UCSD-AML1 (cell line): ENCODE data around the gene WWOX.

ENCODE experiments used
- DNase-seq: peaks from one replicate; lab custom pipeline; 2025; ENCODE audit not compliant: unreplicated experiment; lab: John Stamatoyannopoulos, UW

Gene WWOX

DNA sequence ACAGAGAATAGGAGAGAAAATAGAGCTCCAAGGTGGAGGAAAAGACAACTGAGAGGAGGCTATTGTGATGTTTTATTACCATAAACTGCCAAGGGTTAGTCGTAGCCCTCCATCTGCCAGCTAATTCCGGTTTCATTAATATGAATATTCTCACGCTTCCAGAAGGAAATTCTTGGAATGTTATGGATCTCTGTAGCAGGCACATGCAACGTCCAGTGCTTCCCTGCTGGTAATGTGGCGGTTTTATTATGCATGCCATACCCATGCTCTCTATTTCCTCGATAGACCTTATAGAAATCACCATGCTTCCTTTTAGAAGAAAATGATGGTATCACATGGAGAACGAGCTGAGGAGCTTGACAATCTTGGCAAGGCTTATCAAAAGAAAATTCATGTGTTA is 1037.5 kb downstream of the WWOX start:
- no peak for DNase-seq

DNA sequence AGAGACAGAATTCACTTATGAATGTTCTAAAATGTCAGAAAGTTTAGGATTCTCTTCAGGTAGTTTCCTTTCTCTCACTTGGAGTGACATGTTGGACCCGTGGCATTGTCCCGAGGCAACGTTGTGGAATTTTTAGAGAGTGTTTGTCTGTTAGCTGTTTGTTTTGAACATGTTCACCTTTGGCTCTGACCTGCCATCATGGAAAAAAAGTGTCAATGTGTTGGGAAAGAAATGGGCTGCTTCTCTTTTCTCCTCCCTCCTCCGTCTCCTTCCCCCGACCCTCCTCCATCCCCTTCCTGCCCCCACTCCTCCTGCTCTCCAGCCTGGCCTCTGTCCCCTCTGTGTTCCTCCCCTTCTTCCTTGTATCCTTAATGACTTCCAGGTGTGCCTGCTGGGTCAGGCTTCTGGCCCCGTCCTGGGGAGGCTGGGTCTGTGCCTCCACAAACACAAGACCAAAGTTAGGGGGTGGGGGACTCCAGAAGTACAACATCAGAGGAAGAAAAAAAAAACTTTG is 1038.0 kb downstream of the WWOX start:
- DNase-seq, result no peak

DNA sequence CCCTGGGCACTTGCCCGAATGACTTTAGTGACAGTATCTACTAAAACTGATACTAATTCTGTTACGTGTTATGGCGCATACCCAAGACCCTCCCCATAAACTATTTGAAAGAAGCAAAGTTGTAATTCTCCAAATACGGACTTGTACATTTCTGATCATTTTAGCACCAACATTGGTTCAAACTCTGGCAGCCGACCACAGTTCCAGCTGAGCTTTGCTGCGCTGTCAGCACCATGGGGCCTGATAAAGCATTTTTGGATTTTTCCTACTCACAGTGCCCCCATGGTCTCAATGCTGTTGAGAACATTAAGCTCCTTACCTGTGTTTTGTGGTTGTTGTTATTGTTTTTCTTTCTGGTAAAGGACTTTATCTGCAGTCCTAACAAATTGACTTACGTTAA is 1040.3 kb downstream of the WWOX start:
- no peak for DNase-seq

DNA sequence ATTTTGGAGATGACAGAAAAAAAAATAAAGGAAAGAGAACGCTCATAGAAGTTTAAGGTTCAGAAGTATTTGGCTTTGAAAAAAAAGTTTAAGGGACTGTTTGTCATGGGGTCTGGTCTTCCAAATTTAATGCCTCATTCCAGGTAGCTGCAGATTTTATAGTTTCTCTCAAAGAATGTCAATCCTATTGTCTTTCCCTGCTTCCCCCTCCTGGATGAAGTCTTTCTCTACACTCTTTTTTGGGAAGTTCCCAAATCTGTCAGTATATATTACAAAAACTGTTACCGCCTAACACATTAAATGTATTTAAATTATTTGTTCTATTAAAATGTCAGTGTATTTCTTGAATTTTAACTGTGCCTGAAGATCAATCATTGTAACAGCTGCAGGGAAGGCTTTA is 1043.6 kb downstream of the WWOX start:
- DNase-seq, result no peak

DNA sequence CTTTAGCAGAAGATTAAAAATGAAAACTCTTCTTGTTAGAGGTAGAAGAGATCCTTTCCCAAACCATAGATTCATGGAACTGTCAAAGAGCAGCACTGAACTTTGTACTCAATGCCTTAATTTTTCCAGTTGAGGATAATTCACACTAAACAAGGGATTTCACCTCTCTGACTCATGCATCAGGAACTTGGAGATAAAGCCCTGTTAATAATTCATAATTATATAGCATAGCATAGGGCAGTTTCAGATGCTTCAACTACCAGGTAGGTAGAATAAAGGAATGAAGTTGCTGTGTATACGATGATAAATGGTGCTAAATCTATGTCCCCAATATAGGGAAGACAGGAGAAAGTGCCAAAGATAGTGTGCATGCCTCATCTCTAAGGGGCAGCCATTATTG is 1050.7 kb downstream of the WWOX start:
- no peak for DNase-seq

DNA sequence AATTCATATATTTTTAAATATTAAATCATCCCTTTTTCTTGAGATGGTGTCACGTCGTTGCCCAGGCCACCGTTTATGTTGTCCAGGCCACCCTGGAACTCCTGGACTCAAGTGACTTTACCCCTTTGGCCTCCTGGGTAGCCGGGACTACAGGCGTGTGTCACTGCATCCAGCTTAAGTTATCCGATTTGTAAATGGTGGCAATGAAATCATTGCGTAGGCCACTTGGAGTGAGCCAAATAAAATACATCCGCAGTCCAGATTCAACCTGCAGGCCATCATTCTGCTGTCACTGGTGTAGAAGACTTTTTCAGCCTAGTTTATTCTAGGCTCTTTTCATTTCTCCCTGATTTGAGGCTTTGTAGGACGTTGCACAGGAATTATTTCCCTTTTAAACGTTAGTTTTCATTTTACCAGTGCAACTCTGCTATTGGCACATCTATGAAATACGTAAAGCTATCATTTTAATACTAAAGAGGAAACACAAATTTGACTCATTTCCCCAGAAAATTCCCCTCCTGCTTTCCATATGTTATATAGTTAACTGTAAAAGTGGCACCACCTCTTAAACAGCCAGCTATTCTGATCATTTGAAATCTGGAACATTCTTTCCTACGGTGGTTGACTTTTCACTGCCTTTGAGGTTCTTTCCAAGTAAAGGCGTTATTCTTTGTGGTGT is 1051.3 kb downstream of the WWOX start:
- no peak for DNase-seq

DNA sequence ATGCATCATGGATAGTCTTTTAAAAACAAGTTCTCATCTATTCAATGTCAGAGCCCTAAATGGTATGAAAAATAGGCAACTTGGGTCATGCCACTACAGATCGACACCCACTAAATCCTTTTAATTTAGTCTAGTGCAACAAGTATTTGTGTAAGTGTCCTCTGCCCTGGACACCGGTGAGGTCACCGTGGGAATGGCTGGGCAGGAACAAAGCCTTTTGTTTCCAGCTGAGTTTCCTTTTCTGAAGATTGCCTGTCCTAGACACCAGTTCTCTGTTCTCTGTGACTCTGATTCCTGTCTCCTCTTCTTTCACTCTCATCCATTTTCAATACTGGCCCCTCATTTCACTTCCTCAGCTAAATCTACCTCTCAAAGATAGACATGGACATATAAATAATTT is 1054.6 kb downstream of the WWOX start:
- no peak for DNase-seq

DNA sequence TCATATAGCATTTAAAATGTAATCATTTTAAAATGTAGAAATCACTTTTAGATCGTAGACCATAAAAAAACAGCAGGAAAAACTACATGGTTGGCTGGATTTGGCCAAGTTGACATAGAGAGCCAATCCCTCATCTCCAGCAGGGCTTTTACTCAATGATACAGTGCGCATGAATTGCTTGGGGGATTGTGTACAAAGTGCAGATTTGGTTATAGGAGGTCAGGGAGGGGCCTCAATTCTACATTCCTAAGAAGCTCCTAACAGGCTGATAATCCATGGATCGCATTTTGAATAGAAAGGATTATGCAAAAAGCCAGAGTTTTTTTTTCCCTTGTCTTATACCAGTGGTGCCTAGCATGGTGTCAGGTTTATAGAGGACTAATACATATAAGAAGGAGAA is 1056.0 kb downstream of the WWOX start:
- no peak for DNase-seq

DNA sequence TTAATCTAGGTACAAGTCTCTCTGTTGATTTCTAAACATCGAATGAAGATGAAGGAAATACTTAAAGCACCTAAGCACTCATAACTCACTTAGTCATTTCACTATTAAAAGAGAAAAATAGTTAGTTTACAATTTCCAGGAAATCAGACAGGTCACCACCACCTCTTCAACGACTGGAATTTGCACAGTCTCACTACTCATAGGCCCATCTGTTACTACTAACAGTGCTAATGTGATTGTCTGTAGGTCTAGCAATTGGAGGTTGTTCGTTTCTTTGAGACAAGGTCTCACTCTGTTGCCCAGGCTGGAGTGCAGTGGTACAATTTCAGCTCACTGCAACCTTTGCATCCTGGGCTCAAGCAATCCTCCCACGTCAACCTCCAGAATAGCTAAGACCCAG is 1056.5 kb downstream of the WWOX start:
- no peak for DNase-seq

DNA sequence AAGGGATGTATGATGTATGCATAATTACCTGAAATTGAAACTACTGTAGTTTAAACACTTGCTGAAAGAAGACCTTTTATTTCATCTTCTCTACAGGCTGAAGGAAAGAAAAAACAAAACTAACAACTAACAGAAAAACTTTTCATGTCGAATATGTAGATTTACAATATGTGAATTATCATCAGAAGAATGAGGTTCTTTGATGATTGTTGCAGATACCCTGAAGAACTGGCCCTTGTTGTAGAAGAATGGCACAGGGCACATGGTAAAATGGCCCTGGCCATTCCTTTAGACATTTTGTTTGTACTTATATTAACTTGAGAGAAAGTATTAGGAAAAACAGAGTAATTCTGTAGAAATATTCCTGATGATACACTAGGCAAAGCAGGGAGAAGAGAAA is 1057.3 kb downstream of the WWOX start:
- no peak for DNase-seq

DNA sequence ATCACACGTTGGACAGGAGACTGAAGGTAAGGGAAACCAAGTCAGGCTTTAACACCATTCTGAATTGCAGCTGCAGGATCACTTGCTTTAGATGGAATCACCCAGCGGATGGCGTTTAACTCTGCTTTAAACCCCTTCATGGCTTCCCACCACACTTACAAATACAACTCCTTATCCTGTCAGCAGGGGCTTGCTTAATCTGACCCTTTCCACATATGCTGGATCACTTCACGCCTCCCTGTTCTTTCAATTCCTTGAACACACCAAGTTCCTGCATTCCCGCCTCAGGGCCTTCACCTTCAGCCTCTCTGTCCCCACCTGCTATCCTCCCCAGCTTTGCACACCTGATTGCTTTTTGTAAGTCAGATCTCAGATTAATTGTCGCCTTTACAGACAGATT is 1058.9 kb downstream of the WWOX start:
- DNase-seq, result no peak

DNA sequence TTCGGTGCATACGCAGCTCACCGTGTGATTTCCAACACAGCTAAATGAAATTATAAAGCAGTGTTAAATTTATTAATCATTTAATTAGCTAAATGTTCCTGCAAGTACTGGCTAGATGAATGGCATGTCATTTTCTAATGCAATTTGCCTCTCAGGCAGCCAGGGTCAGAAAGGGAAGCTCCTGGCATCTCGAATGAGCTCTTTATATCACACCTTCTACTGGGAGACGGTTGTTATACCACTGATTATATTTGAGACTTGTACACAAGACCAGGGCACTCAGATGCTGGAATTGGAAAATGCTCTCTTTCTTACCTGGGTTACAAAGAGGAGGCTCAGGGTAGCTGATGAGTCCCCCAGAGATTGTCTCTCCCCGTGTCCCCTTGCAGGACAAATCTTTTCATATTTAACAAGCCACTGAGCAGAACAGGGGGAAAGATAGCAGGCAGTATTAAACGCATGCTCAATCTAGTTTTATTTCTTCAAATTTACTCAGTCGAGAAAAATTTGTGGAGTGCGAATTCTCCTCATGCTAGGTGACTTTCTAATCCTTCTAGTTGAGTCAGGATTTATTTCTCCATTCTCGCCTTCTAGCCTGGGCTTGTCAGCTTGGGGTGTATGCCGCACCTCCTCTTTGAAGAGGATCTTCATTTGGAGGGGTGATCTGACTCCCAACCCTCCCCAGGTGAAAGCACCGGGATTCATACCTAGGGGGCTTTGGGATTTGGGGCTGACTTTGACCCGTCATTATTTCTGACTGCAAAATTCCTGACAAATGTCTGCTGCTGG is 1060.0 kb downstream of the WWOX start:
- no peak for DNase-seq

DNA sequence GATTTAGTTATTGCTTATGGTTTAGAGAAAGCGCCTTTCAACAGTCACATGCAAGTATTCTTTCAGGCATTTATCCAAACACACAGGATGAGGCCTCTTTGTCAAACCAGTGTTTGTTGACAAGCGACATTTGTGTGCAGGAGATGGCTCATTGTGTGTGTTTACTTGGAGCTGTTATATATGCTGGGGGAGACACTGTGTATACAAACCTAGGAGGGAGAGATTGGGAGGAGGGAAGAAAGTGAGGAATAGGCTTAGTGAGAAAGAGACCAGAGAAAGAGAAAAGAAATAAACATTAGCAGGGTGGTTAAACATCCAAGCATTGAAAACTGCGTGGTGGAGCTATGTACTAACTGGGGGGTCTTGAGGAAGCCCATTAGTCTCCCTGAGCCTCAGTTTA is 1063.5 kb downstream of the WWOX start:
- no peak for DNase-seq

DNA sequence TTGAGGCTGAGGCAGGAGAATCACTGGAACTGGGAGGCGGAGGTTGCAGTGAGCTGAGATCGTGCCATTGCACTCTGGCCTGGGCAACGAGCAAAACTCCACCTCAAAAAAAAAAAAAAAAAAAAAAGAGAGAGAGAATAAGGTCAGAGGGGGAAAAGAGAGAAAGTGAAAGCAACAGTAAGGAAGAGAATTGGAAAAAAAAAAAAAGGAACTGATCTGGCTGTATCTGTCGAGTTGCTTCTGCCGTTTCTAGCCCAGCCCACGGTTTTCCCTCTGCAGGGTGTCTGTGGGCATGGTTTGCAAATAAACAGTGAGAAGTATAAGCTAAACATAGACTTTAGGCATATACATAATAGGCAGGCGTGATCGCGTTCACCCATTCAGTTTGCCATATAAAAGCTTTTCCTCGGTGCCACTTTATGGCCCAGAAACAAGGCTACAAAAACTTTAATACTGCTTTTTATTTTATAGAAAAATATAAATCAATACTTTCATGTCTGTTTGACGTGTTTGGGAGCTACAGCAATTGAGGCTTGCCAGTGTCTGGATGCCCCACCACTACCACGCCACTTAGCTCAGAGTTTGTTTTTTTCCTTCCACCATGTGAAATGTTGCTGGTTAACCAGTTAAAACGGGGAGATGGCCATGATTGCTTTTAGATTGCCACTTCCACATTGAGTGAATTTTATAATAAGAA is 1064.4 kb downstream of the WWOX start:
- DNase-seq, result peak; percentile 12

DNA sequence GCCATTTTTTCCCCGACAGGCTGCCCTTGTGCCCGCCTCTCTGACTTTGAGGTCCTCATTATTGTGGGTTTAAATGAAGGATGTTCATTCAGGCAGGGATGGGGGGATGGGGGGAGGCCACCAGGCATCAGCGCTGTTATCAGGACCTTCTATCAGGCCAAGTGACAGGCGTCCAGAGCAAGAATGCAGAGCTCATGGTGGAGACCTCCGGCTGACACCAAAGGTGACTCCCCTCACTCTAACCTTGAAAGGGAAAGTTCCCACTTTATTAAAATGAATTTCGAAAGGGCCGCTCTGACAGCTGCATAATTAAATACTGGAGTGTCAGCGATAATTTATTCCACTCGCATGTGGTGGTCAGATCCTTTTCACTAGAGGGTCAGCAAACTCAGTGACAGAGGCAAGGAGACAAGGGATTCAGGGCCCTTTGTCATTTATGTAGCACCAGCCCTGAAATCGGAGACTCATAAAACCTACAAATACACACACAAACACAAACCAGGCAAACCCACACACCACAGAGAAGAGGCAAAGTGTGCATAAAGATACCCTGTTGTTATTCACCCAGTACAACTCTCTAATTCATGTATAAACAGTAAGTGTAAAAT is 1065.0 kb downstream of the WWOX start:
- DNase-seq, result no peak

DNA sequence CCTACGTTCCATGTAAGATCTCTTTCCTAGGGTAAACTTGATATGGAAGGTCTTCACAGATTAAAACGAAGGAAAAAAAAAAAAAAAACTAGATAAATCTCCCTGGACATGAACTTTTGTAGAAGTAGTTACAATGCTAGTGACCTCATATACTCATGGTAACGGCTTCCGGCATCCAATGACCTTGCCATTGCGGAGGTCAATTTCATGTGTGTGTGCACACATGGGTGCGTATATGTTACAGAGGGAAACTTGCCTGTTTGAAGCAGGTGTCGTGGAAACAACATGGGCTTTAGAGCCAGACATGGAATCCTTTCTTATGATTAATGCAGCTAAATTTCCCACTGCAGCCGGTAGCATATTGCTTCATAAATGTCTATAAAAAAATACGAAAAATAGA is 1065.6 kb downstream of the WWOX start:
- no peak for DNase-seq

DNA sequence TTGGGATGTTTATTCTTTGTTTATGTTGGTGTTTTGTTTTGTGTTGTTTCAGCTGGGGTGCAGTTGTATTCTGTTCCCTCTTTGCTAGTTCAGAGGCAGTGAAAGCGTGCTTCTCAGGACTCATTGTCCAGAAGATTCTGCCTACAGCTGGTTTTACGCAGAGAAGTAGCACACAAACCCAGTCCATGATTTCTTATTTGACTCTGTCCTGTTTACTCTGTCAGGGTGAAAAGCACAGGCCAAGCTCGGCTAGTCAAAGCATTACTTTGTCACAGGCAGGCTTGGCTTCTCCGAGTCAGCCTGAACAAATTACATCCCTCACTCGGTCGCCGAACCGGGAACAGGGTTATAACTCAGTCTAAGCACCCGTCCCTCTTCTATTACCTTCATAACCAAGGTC is 1066.1 kb downstream of the WWOX start:
- no peak for DNase-seq

DNA sequence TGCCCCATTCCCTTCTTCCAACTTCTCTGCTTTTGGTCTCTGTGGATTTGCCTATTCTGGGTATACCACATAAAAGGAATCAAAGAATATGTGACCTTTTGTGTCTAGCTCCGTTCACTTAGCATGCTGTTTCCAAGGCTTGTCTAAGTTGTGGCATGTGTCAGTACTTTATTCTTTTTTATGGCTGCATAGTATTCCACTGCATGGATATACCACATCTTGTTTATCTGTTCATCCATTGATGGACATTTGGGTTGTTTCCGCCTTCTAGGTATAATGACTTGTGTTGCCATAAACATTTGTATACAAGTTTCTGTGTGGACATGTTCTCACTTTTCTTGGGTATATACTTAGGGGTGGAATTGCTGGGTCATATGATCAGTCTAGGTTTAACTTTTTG is 1068.4 kb downstream of the WWOX start:
- no peak for DNase-seq

DNA sequence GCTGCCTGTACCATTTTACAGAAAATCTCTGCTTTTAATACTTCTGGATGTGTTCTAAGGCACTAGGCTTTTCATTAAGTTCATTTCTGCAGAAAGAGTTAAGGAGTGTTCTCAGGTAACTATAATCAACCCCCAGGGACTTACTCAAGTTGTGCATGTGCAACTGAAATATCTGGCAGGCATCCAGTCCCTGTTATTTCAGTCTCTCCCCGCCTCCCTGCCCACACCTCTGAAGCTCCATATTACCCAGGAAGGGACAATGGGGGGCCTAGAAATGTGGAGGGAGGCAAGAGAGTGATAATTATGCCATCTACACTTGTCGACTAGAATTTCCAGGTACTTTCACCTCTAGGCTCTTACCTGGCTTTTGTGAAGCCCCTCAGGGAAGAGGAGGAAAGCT is 1068.9 kb downstream of the WWOX start:
- DNase-seq, result no peak

DNA sequence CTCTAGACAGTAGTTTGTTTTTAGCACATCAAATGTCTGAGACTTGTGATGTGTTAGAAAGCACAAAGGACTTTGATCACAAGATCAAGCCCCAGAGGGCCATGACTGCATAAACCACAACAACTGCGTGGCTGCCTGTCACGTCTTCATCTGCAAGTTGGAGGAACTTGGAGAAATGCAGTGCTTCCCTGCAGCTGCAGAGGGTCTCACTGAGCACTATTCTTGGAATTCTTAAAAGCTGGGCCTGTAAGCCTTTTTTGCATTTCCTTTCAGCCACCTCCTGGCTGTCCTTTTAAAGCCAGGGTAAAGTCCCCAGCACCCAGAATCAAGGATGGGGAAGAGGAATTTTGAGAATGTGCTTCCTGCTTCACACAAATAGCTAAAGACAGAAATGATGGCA is 1069.8 kb downstream of the WWOX start:
- DNase-seq, result peak; percentile 37

DNA sequence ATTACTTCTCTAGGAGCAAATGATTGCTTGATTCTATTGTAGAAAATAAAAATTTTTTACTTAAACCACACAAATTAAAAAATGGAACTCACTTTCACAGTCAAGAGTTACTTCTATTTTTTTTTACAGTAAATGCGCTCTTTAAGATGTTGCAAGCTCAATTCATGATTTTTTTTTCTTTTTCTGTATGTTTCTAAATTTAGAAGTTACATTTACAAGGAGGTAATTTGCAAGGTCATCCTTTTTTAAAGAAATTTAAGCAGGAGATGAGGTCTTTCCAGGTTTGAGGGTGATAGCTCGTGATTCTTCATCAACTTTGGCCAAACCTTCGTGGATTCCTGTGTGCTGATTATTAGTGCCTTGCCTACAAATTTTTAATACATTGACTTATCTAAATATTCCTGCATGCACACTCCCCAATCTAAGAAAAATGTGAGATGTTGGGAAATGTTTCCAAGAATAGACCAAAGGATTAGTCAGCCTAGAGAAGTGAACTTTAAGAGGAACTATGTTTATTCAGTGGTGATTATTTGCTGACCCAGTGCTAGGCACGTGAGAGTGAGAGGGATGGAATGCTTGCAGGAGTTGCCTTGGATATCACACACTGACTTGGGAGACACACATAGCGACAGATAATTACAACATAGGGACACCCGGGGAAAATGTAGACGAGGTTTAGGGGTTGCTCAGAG is 1071.2 kb downstream of the WWOX start:
- no peak for DNase-seq
